Panc1 (cell line): ENCODE data around the gene RHBG. TPM values are rescaled to one million over a fixed set of nuclear protein-coding genes. Genes with fewer than 3 reads are reported as not detected.

Experiments used
- ATAC-seq: fragments of 200-7000 bp; cut with Tn5 transposase; 2 replicates; pipeline ENCODE4 v1.9.1; 2020; ENCODE audit warnings: mild to moderate bottlenecking, moderate library complexity
- BruUV-seq: library from RNA; stranded (reverse); fragments of 400-500 nt; replicated peaks from 2 replicates; lab custom pipeline; 2021; lab: Mats Ljungman, UMichigan
- CTCF ChIA-PET: fragments of 300-600 bp; sonication (Branson Sonifier 250); formaldehyde crosslinking; loops from one replicate; lab custom pipeline; 2022; ENCODE audit warnings: antibody characterized with exemption; lab: Charles Lee
- POLR2A ChIA-PET: fragments of 300-600 bp; sonication (Branson Sonifier 250); formaldehyde crosslinking; loops from one replicate; lab custom pipeline; 2022; ENCODE audit warnings: antibody characterized with exemption; lab: Charles Lee
- DNase-seq: peaks from one replicate; pipeline ENCODE4 v3.0.0-alpha.2; 2010; ENCODE audit warnings: low read depth, low spot score
- H3K27ac ChIP-seq: 2 replicates; pipeline ENCODE4 v1.5.1; 2011; ENCODE audit warnings: mild to moderate bottlenecking, low read length, inconsistent platforms
- H3K27me3 ChIP-seq: fragments of 200-500 bp; sonication (Bioruptor generic); 2 replicates; pipeline ENCODE4 v1.6.0; 2014; ENCODE audit warnings: low read length, inconsistent platforms; ENCODE audit not compliant: control insufficient read depth, insufficient read depth
- H3K36me3 ChIP-seq: fragments of 200-500 bp; sonication (Bioruptor generic); 2 replicates; pipeline ENCODE4 v1.5.1; 2014; ENCODE audit warnings: inconsistent platforms, mild to moderate bottlenecking, low read length, moderate library complexity; ENCODE audit not compliant: control insufficient read depth, insufficient read depth
- H3K4me1 ChIP-seq: 2 replicates; pipeline ENCODE4 v1.5.1; 2011; ENCODE audit warnings: inconsistent platforms, mild to moderate bottlenecking, low read length, moderate library complexity; ENCODE audit not compliant: control insufficient read depth, insufficient read depth
- H3K4me3 ChIP-seq, 2 experiments: 2 replicates each; pipeline ENCODE4 v1.5.1; 2011 to 2012; ENCODE audit warnings: low read depth in 2 of 2, low read length in 2 of 2, mild to moderate bottlenecking in 2 of 2, inconsistent platforms in 1 of 2, moderate library complexity in 1 of 2
- H3K9me3 ChIP-seq: fragments of 200-500 bp; sonication (Bioruptor generic); 2 replicates; pipeline ENCODE4 v1.5.1; 2014; ENCODE audit warnings: low read depth, mild to moderate bottlenecking, inconsistent platforms, low read length, moderate library complexity; ENCODE audit not compliant: control insufficient read depth, insufficient read depth
- POLR2AphosphoS5 ChIP-seq: IDR thresholded peaks from 2 replicates; pipeline ENCODE4 v1.6.1; 2012; ENCODE audit warnings: mild to moderate bottlenecking, low read depth, low read length, moderate library complexity
- SIN3A ChIP-seq: IDR thresholded peaks from 2 replicates; pipeline ENCODE4 v1.6.1; 2012; ENCODE audit warnings: low read depth, mild to moderate bottlenecking, low read length, moderate library complexity, borderline replicate concordance; ENCODE audit not compliant: insufficient read depth
- TCF7L2 ChIP-seq: IDR thresholded peaks from 2 replicates; pipeline ENCODE4 v1.6.1; 2011; ENCODE audit warnings: mild to moderate bottlenecking, low read depth, low read length, inconsistent platforms
- in situ Hi-C: cut with HindIII; loops from 2 replicates; pipeline ENCODE4 v1.10.0; 2016; ENCODE audit warnings: low sequenced_read_pairs, low pct_unique_long_range_greater_than_20kb
- intact Hi-C: fragments of 100-400 bp; cut with micrococcal nuclease; formaldehyde crosslinking; loops from one replicate; pipeline ENCODE4 v1.10.0; 2022; ENCODE audit not compliant: unreplicated experiment
- total RNA-seq: library from RNA; stranded (reverse); gene quantifications from one replicate; pipeline ENCODE4 v1.2.1, GENCODE V29; 2021; ENCODE audit not compliant: unreplicated experiment
- TF ChIP-seq, protein P1 (sequence below), 2 experiments: IDR thresholded peaks; 2 replicates each; pipeline ENCODE4 v1.6.1; 2011 to 2012; ENCODE audit warnings: low read depth in 2 of 2, control low read depth in 1 of 2, low read length in 1 of 2, mild to moderate bottlenecking in 1 of 2, moderate library complexity in 1 of 2; ENCODE audit not compliant: insufficient read depth in 1 of 2
- TF ChIP-seq, protein P2 (sequence below): fragments of 450-650 bp; IDR thresholded peaks from 2 replicates; pipeline ENCODE4 v1.5.1; 2017; ENCODE audit warnings: mild to moderate bottlenecking

The RHBG gene
- total RNA-seq, 1 experiment from 2014 or later: 0.28 TPM

DNA sequence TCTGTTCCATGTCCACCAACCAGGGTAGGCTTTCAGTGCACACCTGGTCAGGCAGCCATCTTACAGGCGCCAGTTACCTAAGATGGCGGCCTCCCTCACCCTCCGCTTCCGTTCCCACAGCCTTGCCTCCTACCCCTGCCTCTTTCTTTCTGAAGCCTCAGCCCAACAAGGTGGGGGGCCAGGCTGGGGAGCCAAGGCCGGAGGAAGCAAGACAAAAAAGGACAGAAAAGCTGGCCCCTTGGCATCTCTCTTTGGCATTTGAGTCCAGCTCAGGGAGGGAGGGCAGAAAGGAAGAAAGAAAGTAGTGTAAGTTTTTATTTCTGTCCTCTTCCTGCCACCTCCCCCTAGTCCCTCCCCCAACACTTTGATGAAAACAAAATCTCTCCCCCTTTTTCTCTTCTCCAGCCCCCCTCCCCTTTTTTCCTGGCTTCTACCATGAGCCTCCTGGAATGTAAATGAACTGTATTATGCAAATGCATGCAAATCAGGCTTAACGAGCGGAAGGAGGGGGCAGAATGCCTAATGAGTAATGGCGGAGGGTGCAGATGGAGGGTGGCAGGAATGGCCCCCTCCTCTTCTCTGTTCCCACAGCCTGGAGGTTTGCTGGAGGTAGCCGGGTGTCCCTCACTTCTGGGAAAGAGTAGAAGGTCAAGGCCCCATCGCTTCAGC is 43.8 kb downstream of the RHBG start:
- intact Hi-C loops (no loop called here), in situ Hi-C loops (no loop called here)
- Histone ChIP-seq H3K36me3 (no peaks in the 10 kb centered on the region), H3K27me3 (no peaks in the 10 kb centered on the region; the same call in 1 of the 2 replicates), H3K9me3 (no peaks in the 10 kb centered on the region), H3K27ac (no peak overlapping the region), H3K4me1 (no peaks in the 10 kb centered on the region), H3K4me3 (no peak overlapping the region)
- CTCF ChIA-PET: no interaction called here
- POLR2A ChIA-PET: no interaction called here
- DNase-seq (no peak), ATAC-seq (no peak)
- TF ChIP-seq, protein P1, sequence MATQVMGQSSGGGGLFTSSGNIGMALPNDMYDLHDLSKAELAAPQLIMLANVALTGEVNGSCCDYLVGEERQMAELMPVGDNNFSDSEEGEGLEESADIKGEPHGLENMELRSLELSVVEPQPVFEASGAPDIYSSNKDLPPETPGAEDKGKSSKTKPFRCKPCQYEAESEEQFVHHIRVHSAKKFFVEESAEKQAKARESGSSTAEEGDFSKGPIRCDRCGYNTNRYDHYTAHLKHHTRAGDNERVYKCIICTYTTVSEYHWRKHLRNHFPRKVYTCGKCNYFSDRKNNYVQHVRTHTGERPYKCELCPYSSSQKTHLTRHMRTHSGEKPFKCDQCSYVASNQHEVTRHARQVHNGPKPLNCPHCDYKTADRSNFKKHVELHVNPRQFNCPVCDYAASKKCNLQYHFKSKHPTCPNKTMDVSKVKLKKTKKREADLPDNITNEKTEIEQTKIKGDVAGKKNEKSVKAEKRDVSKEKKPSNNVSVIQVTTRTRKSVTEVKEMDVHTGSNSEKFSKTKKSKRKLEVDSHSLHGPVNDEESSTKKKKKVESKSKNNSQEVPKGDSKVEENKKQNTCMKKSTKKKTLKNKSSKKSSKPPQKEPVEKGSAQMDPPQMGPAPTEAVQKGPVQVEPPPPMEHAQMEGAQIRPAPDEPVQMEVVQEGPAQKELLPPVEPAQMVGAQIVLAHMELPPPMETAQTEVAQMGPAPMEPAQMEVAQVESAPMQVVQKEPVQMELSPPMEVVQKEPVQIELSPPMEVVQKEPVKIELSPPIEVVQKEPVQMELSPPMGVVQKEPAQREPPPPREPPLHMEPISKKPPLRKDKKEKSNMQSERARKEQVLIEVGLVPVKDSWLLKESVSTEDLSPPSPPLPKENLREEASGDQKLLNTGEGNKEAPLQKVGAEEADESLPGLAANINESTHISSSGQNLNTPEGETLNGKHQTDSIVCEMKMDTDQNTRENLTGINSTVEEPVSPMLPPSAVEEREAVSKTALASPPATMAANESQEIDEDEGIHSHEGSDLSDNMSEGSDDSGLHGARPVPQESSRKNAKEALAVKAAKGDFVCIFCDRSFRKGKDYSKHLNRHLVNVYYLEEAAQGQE (IDR thresholded peaks at IDR 0.05; ENCODE audit: insufficient read depth in 1 of 2, low read depth in 2 of 2, low read length in 1 of 2): no peak
- TF ChIP-seq TCF7L2 (no peak), POLR2AphosphoS5 (no peak), SIN3A (no peak)
- TF ChIP-seq, protein P2, sequence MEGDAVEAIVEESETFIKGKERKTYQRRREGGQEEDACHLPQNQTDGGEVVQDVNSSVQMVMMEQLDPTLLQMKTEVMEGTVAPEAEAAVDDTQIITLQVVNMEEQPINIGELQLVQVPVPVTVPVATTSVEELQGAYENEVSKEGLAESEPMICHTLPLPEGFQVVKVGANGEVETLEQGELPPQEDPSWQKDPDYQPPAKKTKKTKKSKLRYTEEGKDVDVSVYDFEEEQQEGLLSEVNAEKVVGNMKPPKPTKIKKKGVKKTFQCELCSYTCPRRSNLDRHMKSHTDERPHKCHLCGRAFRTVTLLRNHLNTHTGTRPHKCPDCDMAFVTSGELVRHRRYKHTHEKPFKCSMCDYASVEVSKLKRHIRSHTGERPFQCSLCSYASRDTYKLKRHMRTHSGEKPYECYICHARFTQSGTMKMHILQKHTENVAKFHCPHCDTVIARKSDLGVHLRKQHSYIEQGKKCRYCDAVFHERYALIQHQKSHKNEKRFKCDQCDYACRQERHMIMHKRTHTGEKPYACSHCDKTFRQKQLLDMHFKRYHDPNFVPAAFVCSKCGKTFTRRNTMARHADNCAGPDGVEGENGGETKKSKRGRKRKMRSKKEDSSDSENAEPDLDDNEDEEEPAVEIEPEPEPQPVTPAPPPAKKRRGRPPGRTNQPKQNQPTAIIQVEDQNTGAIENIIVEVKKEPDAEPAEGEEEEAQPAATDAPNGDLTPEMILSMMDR: no peak
- BruUV-seq: no TSS peak

DNA sequence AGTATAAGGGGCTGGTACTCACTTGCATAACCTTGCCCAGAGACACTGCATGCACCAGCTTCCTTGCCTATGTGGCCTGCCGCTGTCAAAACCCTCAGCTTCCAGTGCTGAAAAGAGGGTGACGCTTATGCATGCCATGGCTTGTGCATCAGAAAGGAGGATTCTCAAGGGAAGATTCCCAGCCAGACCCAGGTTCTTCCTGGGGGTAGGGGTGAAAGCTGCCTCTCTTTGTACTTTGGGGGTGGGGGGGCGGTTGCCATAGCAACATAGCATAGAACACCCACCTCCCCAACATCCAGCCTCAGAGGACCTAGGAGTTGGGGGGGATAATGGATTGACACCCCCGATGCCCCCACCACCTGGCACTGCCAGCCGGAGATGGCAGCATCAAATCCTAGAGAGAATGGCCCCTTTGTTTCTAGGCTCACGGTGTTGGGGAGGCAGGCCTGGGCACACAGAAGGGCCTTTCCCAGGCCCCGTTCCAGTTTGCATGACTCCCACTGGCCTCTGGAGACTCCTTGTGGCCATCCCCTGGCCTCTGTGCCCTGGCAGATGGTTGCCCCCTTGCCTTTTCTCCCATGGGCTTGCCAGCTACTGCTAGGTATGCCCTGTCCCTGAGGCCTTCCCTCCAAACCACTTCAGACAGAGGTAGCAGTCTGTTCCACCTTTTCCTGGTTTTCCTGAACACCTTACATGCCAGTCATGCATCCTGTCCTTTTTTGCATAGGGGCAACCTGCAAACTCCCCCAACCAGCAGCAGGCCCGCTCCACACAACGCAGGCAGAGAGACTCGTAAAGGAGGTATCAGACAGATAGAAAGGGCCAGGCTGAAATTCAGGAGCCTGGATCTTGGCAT is 44.6 kb downstream of the RHBG start:
- Histone ChIP-seq H3K4me3 (no peak overlapping the region), H3K27me3 (no peaks in the 10 kb centered on the region; the same call in 1 of the 2 replicates), H3K4me1 (no peaks in the 10 kb centered on the region), H3K36me3 (no peaks in the 10 kb centered on the region), H3K9me3 (no peaks in the 10 kb centered on the region), H3K27ac (no peak overlapping the region)
- intact Hi-C loops (no loop called here), in situ Hi-C loops (no loop called here)
- CTCF ChIA-PET: interaction anchor here (0.8 to 1.5 kb wide), 2 partner anchors 28 kb away, joined by 5 to 16 read pairs; no protein-coding TSS in a partner anchor
- ATAC-seq (peak; percentile 37; the same call in 1 of the 2 replicates), DNase-seq (no peak)
- TF ChIP-seq, protein P2: no peak
- TF ChIP-seq TCF7L2 (no peak), SIN3A (no peak), POLR2AphosphoS5 (no peak)
- TF ChIP-seq, protein P1 (IDR thresholded peaks at IDR 0.05; ENCODE audit: insufficient read depth in 1 of 2, low read depth in 2 of 2, low read length in 1 of 2): no peak
- no TSS peak for BruUV-seq
- POLR2A ChIA-PET: no interaction called here
